Measurements from ENCODE around the gene CTIF. TPM values are rescaled to one million over a fixed set of nuclear protein-coding genes. Genes with fewer than 3 reads are reported as not detected.
A peak's percentile ranks its signal among the peaks of the same experiment; 100 is the strongest.

Gene CTIF
- total and polyA plus RNA-seq, 5 donors = 41.0 to 78.2 (median 48.5) TPM

GRCh38 chr18:48676346-48676745 lies 137.5 kb downstream of the CTIF start:
- intact Hi-C loops (cut with DNase I) = loop anchor here in 2 of 4 donors (5.0 to 10.0 kb wide), 3 partner anchors 501 to 738 kb away; no protein-coding TSS in a partner anchor
- 49% methylated on average over 8 of the region's 8 CpGs for WGBS
- DNase-seq = peak in 2 of 3 donors; percentile 53 to 63
- no peaks in the 10 kb centered on the region for H3K27me3 ChIP-seq (ENCODE audit: control insufficient read depth, insufficient read depth)
- no peak for ATAC-seq
- H3K4me1 ChIP-seq (ENCODE audit: control insufficient read depth, insufficient read depth, low read length) = peaks cover 25% of the 10 kb centered on the region
- H3K4me3 ChIP-seq (ENCODE audit: low read length) = no peak overlapping the region
- no peak overlapping the region for H3K27ac ChIP-seq (ENCODE audit: low read length)
- no peaks in the 10 kb centered on the region for H3K9me3 ChIP-seq (ENCODE audit: control insufficient read depth, low read length)

- ATAC-seq = peak in 1 of 2 donors; percentile 25
Measured at GRCh38 chr18:48676756-48677368, 138.0 kb downstream of the CTIF start.

GRCh38 chr18:48678237-48679115 lies 139.6 kb downstream of the CTIF start:
- no peak for DNase-seq
- 73% methylated on average over 16 of the region's 16 CpGs for WGBS
- no peak for ATAC-seq
- no peak overlapping the region for H3K4me3 ChIP-seq (ENCODE audit: low read length)
- no peaks in the 10 kb centered on the region for H3K27me3 ChIP-seq (ENCODE audit: control insufficient read depth, insufficient read depth)
- intact Hi-C loops (cut with DNase I) = loop anchor here in 2 of 4 donors (5.0 to 10.0 kb wide), 3 partner anchors 499 to 736 kb away; no protein-coding TSS in a partner anchor
- H3K27ac ChIP-seq (ENCODE audit: low read length) = peak overlapping the region; percentile 30
- no peaks in the 10 kb centered on the region for H3K9me3 ChIP-seq (ENCODE audit: control insufficient read depth, low read length)
- H3K4me1 ChIP-seq (ENCODE audit: control insufficient read depth, insufficient read depth, low read length) = peaks cover 26% of the 10 kb centered on the region

More at GRCh38 chr18:48676756-48677368, 138.0 kb downstream of the CTIF start:
- WGBS = 30% methylated on average over 17 of the region's 17 CpGs
- Histone ChIP-seq H3K27me3 (ENCODE audit: control insufficient read depth, insufficient read depth) (no peaks in the 10 kb centered on the region), H3K9me3 (ENCODE audit: control insufficient read depth, low read length) (no peaks in the 10 kb centered on the region), H3K4me1 (ENCODE audit: control insufficient read depth, insufficient read depth, low read length) (peaks cover 26% of the 10 kb centered on the region), H3K27ac (ENCODE audit: low read length) (peak overlapping the region; percentile 26), H3K4me3 (ENCODE audit: low read length) (no peak overlapping the region)
- peak; percentile 86 to 93 (median 92) for DNase-seq
- intact Hi-C loops (cut with DNase I) = loop anchor here in 2 of 4 donors (5.0 to 10.0 kb wide), 3 partner anchors 500 to 738 kb away; no protein-coding TSS in a partner anchor

GRCh38 chr18:48679236-48679635 lies 140.4 kb downstream of the CTIF start:
- Histone ChIP-seq H3K9me3 (ENCODE audit: control insufficient read depth, low read length) (no peaks in the 10 kb centered on the region), H3K4me3 (ENCODE audit: low read length) (no peak overlapping the region), H3K27me3 (ENCODE audit: control insufficient read depth, insufficient read depth) (no peaks in the 10 kb centered on the region), H3K27ac (ENCODE audit: low read length) (peak overlapping the region; percentile 12), H3K4me1 (ENCODE audit: control insufficient read depth, insufficient read depth, low read length) (peaks cover 26% of the 10 kb centered on the region)
- 65% methylated on average over 3 of the region's 3 CpGs for WGBS
- DNase-seq (no peak), ATAC-seq (no peak)
- intact Hi-C loops (cut with DNase I) = loop anchor here in 2 of 4 donors (5.0 to 10.0 kb wide), 3 partner anchors 498 to 736 kb away; no protein-coding TSS in a partner anchor

GRCh38 chr18:48680339-48681250 lies 141.8 kb downstream of the CTIF start:
- intact Hi-C loops (cut with DNase I) = loop anchor here in 3 of 4 donors (5.0 to 10.0 kb wide), 4 partner anchors 94 to 267 kb away; no protein-coding TSS in a partner anchor
- Histone ChIP-seq H3K4me3 (ENCODE audit: low read length) (no peak overlapping the region), H3K27ac (ENCODE audit: low read length) (peak overlapping the region; percentile 93), H3K4me1 (ENCODE audit: control insufficient read depth, insufficient read depth, low read length) (peaks cover 24% of the 10 kb centered on the region), H3K27me3 (ENCODE audit: control insufficient read depth, insufficient read depth) (no peaks in the 10 kb centered on the region), H3K9me3 (ENCODE audit: control insufficient read depth, low read length) (no peaks in the 10 kb centered on the region)
- peak; percentile 95 for ATAC-seq
- WGBS = 28% methylated on average over 23 of the region's 23 CpGs
- peak; percentile 95 to 98 (median 97) for DNase-seq

- ATAC-seq (no peak), DNase-seq (no peak)
- Histone ChIP-seq H3K9me3 (ENCODE audit: control insufficient read depth, low read length) (no peaks in the 10 kb centered on the region), H3K27ac (ENCODE audit: low read length) (no peak overlapping the region), H3K4me3 (ENCODE audit: low read length) (no peak overlapping the region), H3K27me3 (ENCODE audit: control insufficient read depth, insufficient read depth) (no peaks in the 10 kb centered on the region), H3K4me1 (ENCODE audit: control insufficient read depth, insufficient read depth, low read length) (peaks cover 24% of the 10 kb centered on the region)
- intact Hi-C loops (cut with DNase I) = loop anchor here in 3 of 4 donors (5.0 to 10.0 kb wide), 4 partner anchors 92 to 265 kb away; no protein-coding TSS in a partner anchor
- 98% methylated on average over 13 of the region's 13 CpGs for WGBS
Measured at GRCh38 chr18:48682768-48683167, 143.9 kb downstream of the CTIF start.

GRCh38 chr18:48683197-48683596 lies 144.4 kb downstream of the CTIF start:
- 90% methylated on average over 6 of the region's 6 CpGs for WGBS
- intact Hi-C loops (cut with DNase I) = loop anchor here in 3 of 4 donors (5.0 to 10.0 kb wide), 4 partner anchors 92 to 264 kb away; no protein-coding TSS in a partner anchor
- H3K27me3 ChIP-seq (ENCODE audit: control insufficient read depth, insufficient read depth) = no peaks in the 10 kb centered on the region
- H3K27ac ChIP-seq (ENCODE audit: low read length) = no peak overlapping the region
- peaks cover 26% of the 10 kb centered on the region for H3K4me1 ChIP-seq (ENCODE audit: control insufficient read depth, insufficient read depth, low read length)
- no peaks in the 10 kb centered on the region for H3K9me3 ChIP-seq (ENCODE audit: control insufficient read depth, low read length)
- no peak for DNase-seq
- H3K4me3 ChIP-seq (ENCODE audit: low read length) = no peak overlapping the region
- ATAC-seq = no peak

- H3K4me1 ChIP-seq (ENCODE audit: control insufficient read depth, insufficient read depth, low read length) = peaks cover 27% of the 10 kb centered on the region
- H3K9me3 ChIP-seq (ENCODE audit: control insufficient read depth, low read length) = no peaks in the 10 kb centered on the region
- 92% methylated on average over 4 of the region's 4 CpGs for WGBS
- ATAC-seq = no peak
- H3K4me3 ChIP-seq (ENCODE audit: low read length) = no peak overlapping the region
- DNase-seq = peak in 1 of 3 donors; percentile 59
- H3K27ac ChIP-seq (ENCODE audit: low read length) = no peak overlapping the region
- H3K27me3 ChIP-seq (ENCODE audit: control insufficient read depth, insufficient read depth) = no peaks in the 10 kb centered on the region
- intact Hi-C loops (cut with DNase I) = loop anchor here in 3 of 4 donors (5.0 to 10.0 kb wide), 4 partner anchors 91 to 264 kb away; no protein-coding TSS in a partner anchor
Measured at GRCh38 chr18:48683661-48684060, 144.8 kb downstream of the CTIF start.

GRCh38 chr18:48687346-48688042 lies 148.7 kb downstream of the CTIF start:
- no peak overlapping the region for H3K4me3 ChIP-seq (ENCODE audit: low read length)
- ATAC-seq = peak; percentile 53 to 69
- intact Hi-C loops (cut with DNase I) = loop anchor here in 2 of 4 donors (10.0 kb wide), 2 partner anchors 87 to 247 kb away; no protein-coding TSS in a partner anchor
- no peak for DNase-seq
- peak overlapping the region; percentile 66 for H3K27ac ChIP-seq (ENCODE audit: low read length)
- peaks cover 7% of the 10 kb centered on the region for H3K4me1 ChIP-seq (ENCODE audit: control insufficient read depth, insufficient read depth, low read length)
- H3K9me3 ChIP-seq (ENCODE audit: control insufficient read depth, low read length) = no peaks in the 10 kb centered on the region
- 72% methylated on average over 10 of the region's 10 CpGs for WGBS
- H3K27me3 ChIP-seq (ENCODE audit: control insufficient read depth, insufficient read depth) = no peaks in the 10 kb centered on the region
